Tongue (tissue), 2 donors: ENCODE data around the gene FBP1. TPM values are rescaled to one million over a fixed set of nuclear protein-coding genes. Genes with fewer than 3 reads are reported as not detected.

Experiments used
- DNase-seq: peaks from one replicate; pipeline ENCODE4 v3.0.0-alpha.2; 2015
- total RNA-seq: library from RNA; depleted of rRNA; stranded (reverse); fragments of >200 nt; gene quantifications from one replicate; pipeline ENCODE4 v1.2.3, GENCODE V29; 2014

Gene FBP1
- total RNA-seq, 1 donor from 2014 or later, result 4.4 TPM

DNA sequence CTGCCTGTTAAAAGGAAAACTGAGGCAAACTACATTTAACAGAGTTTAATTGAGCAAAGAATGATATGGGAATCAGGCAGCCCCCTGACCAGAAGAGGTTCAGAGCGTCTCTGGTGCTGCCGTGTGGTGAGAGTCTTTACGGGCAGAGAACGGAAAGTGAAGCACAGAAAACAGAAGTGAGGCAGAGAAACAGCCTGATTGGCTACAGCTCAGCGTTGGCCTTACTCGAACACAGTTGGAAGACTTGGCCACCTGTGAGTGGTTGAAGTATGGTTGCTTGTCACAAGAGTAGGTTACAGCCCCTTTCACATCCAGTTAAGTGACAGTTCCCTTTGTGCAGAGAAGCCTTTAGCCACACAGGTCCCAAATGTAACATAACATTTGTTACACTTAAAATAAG, 16.9 kb upstream of the FBP1 start:
- DNase-seq, result peak; percentile 83

DNA sequence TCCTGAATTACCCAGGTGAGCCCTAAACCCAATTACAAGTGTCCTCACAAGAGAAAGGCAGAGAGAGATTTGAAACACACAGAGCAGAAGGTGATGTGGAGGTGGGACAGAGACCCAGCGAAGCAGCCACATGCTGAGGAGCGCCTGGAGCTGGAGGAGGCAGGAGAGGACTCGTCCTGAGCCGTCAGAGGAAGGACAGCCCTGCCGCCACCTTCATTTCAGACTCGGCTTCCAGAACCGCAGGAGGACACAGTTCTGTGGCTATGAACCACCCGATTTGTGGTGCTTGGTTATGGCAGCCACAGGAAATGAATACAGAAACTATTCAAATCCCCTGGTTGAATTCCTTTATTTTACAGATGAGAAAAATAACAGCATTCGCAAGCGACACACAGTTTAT, 16.4 kb upstream of the FBP1 start:
- DNase-seq, result no peak

DNA sequence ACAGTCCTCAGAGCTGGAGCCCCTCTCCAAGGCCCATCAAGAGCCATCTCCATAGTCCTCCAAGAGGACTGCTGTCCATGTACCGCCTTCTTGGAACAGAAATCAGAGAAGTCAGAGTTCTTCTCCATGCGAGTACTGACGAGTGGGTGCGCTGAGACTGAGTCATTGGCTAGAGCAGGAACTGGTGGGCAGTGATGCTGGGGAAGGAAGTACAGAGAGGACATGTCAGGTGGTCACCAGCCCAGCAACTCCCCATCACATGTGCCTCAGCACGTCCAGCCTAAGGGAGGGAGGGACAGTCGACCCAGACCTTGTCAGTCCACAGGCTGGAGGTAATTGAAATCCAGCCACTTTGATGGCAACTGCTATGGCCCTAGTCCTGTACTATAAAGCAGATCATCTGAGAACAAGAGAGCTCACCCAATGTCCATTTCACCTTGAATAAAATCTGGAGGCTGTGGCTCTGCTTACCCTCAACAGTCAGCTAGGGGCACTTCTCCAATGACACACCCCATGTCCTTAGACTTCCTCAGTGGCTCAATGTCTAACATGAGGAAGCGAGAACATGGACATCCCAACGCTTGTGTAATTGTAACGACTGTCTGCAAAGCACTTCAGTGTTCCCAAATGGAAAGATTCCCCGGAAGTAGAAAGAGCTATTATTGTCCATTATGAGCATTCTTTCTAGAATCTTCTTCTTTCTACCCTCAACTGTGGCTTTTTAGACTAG, 15.0 kb upstream of the FBP1 start:
- no peak for DNase-seq

DNA sequence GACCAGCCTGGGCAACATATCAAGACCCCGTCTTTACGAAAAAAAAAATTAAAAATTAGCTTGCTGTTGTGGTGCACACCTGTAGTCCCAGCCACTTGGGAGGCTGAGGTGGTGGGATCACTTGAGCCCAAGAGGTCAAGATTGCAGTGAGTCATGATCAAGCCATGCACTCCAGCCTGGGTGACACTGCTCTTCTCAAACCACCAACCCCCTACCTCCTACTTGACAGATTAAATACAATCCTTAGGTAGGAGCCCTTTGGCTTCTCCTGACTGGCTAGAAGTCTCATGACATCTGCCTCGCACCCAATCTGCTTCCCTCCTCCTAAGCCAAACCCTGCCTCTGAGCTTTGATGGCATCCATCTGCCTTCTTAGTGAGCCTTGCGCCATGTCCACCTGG, 11.6 kb upstream of the FBP1 start:
- no peak for DNase-seq

DNA sequence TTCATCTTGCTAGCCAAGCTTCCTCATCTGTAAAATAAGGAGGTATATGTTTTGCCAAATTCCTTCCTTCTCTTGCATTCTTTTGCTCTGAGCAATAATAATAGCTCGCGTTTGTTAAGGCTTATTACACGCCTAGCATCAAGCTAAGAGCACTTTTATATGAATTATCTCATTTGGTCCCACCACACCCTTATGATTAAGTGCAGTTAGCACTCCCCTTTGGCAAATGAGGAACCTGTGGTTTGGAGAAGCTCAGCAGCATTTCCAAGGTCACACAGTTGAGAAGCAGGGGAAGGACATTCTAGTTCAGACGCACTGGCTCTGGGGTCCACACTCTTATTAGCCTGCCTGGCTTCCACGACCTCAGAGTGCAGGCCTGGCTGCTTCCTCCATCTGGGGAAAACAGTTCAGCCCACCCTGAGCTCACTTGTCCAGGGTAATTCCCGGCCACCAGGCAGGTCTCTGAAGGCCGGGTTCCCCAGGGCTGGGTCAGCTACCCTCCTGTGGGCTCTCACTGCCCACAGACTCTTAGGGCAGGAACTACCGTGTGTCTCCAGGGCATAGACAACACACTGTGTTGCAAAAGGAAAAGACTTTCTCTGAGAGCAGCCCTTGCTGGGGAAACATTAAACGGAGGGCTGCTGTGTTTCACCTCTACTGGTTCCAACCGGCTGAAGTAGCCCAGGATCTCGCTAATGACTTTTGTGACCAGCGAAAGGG, 9.9 kb upstream of the FBP1 start:
- DNase-seq, result no peak

DNA sequence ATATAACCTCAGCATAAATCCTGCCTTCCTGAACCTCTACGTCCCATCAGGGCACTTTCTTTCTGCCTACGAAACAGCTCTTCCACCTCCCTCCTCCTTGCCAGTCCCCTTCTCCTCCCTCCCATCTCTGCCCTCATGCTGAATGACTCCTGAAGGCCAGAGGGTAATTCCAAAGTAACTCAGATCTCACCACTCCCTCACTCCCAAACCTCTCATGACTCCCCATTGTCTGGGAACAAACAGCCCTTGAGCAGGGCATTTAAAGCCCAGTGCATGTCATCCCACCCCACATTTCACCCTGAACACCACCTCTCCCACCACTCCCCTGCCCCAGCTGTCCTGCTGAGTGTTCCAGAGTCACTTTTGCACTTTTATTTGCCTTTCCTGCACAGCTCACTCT, 8.9 kb upstream of the FBP1 start:
- DNase-seq, result no peak

DNA sequence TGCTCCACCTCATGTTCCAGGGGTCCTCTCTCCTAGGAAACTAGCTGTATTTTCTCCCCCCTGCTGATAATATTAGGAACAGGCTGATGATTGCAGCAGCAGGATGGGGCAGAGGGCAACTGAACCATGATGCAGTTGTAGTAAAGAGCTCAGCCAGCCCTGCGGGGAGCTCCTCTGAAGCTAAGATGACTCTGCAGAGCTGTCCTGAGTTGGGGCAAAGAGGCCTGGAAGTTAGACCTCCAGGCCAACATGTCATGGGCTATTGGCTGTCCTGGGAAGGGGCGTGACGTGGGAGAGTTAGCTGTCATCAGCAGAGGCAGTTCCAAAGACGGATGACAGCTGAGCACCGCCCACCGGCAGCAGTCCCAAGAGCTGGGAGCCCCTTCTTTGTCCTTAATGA, 6.6 kb upstream of the FBP1 start:
- peak; percentile 43 for DNase-seq

DNA sequence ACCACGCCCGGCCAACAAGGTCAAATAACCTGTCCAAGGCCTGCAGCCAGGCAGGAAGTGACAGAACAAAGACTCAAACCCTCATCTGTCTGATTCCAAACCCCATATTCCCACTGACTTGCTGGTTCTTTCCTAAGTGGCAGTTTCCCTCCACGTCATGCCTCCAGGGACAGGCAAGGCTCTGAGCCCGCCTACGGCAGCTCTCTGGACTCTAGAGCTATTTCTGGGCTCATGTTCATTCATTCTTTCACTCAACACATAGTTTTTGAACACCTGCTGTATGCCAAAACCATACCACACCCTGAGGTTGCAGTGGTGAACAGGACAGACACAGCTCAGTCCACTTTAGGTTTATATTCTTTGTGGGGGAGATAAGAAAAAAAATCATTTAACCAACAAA, 5.2 kb upstream of the FBP1 start:
- peak; percentile 38 for DNase-seq

DNA sequence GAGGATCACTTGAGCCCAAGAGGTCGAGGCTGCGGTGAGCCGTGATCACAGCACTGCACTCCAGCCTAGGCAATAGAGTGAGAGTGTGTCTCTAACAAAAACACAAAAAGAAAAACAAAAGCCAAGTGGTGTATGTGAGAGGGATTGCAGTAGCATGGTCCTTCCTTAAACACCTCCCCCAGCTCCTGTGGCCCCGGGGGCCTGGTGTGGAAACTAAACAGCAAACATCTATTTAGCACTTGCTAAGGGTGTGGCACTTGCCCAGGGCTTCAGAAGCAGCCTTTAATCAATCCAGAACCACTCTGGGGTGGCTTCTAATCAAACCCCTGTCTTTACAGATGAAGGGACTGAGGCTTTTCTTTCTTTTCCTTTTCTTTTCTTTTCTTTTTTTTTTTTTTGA, 4.4 kb upstream of the FBP1 start:
- DNase-seq, result no peak

DNA sequence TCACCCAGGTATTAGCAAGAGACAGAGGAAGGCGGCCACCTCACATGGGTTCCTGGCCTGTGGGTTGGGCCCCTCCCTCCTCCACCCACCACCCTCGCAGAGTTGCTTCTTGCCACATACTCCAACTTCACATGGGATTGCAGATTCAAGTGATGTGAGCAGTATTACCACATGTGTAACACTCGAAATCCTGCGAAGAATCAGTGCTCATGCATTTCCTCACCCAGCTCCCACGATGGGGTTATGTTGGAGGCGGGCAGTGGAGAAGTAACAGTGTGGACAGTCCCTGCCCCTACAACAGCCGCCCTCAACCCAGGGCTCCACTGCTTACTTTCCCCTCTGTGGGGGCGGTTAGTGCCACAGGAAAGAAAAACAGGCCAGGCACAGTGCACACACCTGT, 3.9 kb upstream of the FBP1 start:
- no peak for DNase-seq

DNA sequence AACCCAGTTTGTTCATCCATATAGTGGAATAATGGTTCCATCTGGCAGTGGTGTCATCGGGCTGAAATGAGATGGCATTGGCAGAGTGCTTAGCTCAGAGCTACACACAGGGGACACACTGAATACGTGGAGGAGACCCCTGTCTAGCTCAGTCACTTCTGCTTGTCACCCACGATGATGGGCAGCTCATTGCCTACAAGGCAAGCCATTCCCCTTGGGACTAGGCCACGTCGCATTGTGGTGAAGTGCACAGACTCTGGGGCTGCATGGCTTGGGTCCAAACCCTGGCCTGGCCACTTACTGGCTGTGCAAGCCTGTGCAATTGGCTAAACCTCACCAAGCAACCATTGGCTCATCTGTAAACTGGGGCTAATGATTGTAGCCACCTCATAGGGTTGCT, 3.2 kb upstream of the FBP1 start:
- DNase-seq, result no peak

DNA sequence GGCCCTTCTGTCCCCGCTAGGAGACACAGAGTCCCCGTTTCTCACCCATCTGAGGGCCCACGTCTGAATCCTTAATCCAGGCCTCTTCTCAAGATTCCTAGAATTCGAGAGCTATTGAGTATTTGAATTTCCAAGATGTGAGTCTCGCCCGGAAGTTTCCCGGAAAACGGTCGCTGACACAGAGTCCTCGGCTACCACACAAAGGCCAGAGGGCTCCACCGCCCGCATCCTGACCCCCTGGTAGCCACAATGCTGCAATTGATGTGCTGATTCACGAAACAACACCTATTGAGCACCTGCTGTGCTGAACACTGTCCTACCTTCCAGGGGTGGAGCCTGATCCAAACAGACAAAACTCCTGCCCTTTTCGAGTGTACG, 670 bp upstream of the FBP1 start:
- no peak for DNase-seq

DNA sequence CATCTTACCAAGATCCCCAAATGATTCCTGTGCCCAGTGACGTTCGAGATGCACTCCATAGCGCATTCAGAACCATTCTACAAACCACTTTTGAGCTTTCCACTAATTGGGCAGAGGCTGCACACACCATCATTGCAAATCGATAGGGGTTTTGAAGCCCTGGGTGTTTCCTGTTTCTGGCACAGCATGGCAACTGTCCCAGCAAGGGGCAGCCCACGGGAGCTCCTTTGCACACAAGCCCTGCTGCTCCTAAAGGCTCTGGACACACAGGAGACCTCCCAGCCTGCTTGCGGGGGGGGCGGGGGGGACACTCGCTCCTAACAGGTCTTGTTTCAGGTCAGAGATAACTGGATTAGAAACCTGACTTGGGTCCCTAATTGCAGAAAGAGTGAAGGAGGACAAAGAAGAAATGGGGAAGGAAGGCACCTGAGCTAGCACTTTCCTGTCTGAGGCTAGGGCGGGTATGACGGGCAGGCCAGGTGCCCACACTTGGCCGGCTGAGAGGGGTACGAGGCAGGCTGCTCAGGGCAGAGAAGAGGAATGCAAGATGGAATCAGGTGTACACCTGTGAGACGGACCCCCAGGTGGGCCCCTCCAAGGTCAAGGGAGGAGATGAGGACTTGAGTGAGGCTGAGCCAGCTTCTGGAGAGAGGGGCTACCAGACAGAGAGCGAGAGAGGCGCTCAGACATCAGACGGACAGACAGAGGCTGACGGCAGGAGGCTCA, 820 bp downstream of the FBP1 start:
- no peak for DNase-seq

DNA sequence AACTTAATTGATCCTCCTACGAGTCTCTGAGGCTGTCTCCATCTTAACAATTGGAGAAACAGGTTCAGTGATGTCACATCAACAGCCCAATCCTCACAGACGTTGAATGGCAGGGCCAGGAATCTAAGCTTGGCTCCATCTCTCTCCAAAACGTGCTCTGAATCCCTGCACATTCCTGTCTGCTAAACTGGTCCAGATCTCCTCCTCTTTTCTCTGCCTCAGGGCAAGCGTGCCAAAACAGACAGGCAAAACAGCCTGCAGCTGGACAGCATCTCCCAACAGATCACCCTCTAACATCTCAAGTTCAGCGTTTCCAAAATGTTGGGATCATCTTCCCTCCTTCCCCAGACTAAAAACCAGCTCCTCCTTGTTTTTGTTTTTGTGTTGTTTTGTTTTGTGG, 6.6 kb downstream of the FBP1 start:
- DNase-seq, result peak; percentile 60

DNA sequence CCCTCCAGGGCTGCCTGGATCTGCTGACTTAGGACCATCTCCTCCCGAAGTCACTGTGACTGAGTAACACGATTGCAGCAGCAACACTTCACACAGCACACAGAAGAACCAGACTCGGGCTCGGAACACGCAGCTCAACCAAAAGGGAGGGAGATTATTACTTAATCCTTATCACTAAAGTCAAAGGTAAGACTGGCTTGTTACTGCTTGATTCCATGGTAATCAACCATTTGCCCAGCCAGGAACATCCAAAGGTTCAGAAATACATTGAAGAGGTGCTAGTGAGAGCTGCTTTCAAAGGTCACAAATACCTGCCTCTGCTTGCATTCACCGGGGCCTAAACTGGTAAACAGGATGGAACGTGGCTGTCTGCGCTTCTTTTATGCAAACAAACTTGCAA, 7.7 kb downstream of the FBP1 start:
- no peak for DNase-seq

DNA sequence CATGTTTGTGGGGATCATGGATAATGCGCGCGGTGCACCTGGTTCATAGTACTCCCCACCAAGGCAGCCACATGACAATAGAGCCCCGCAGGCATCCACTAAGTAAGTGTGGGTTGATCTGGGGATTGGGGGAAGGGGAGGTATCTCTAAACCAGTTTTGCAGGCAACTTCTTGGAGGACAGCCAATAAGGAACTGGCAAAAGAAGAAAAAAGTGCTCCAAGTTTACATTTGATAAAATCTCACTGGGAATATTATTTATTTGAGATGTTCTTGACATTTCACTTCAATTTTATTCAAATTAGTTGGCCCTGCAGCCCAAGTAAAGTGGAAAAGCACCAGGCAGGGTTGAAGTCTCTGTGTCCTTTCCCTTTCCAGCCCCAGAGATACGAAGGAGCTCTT, 8.5 kb downstream of the FBP1 start:
- DNase-seq, result peak; percentile 66

DNA sequence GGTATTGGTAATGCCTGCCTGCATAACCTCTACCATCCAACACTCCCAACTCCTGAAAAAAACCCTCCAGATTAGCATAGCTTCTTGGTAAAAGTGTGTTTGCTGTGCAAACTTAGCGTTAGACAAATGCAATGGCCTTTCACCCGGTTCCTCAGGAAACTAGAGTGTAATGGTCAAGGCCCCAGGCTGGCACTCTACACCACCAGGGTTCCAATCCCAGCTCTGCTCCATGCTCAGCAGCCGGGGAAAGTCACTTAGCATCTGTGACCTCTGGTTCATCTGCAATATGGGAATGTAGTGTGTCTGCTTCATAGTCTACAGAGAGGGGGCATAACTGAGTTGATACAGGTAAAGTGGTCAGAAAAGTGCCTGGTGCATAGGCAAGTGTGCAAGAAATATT, 9.0 kb downstream of the FBP1 start:
- no peak for DNase-seq

DNA sequence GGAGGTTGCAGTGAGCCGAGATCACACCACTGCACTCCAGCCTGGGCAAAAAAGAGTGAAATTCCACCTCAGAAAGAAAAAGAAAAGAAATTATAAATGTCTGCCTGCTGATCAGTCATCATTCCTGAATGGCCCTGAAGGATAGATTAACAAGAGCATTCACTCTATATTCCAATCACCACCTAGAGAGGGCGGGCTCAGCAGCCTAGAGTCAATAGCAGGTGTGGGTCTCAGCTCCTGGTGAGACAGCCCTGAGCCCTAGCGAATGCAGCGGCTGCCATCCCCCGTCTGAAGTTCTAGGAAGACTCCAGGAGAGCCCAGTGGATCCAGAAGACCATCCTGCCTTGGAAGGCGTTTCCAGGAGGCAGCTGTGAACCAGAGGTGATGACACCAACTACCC, 12.0 kb downstream of the FBP1 start:
- DNase-seq, result no peak

DNA sequence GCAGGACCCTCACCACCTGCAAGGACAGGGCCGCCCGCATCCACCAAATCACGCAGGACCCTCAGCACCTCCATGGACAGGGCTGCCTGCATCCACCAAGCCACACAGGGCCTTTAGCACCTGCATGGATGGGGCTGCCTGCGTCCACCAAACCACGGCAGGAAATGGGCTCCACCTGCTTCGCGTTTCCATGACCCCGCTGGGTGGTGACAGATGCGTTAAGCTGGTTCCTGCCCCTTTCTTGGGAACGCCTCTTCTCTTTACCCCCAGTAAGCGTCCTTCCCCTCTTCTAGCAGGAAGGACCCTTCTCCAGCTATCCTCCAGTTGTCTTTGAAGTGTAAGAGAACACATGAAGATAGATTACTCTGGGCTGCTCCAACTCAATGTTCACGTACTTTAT, 13.5 kb downstream of the FBP1 start:
- no peak for DNase-seq

DNA sequence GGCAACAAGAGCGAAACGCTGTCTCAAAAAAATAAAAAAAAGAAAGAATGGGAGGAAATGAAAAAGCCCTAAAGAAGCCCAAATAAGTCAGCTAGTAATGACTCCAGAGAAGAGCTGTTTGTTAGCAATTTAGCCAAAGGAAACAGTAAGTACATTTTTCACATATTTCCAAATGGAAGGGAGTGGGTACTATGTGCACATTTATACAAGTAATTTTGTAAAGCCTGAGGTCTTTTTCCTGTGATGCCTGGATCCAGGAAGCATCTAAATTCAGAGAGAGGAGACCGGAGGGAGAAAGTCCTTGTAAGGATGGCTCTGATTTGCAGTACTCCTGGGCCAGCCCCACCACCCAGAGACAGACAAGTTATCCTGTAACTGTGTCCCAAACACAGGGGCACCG, 14.7 kb downstream of the FBP1 start:
- DNase-seq, result no peak

DNA sequence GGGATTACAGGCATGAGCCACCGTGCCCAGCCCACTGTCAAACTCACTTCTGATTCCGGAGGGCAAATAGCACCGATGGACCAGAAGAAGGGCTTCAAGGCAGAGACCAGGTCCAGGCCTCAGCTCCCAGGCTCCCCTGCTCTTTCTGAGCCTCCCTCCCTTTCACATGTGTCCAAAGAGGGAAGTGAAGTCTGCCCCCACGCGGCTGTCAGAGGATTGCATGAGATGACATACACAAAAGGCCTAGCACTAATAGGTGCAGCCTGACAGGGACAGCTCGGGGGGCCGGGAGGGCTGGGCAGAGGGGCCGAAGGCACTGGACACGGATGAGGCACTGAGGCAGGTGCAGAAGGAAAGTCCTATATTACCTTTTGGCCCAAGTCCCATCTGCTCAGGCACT, 16.1 kb downstream of the FBP1 start:
- DNase-seq, result peak; percentile 59

DNA sequence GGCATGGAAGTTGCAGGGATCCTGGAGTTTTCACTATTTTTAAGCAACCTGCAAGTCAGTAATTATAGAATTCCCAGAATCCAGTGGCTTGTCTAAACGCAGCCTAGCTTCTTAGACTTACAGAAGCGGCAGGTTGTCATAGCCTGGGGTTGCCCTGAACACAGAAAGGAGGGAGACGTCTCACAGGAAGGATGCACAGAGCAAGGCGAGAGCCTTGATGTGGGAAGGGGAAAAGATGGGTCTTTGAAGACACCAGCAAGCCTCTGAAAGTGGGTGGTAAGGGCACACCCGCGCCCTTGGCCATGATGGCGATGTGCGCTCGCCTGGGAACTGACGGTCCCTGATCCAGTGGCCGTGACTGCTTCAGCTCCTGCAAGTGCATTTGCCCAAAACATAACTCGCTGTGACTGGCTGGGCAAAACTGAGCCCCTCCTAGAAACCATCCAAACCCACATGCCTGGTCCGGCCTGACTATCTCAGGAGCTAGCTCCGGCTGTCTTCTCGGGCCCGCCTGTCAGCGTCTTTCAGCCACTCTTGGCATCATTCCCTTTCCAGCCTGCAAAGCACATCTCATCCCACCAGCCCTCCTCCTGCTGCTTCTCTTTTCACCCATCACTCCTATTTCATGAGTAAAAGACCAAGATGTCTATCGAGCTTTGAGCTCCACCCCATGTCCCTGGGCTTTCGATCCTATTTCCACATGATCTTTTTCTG, 17.1 kb downstream of the FBP1 start:
- DNase-seq, result peak; percentile 80

DNA sequence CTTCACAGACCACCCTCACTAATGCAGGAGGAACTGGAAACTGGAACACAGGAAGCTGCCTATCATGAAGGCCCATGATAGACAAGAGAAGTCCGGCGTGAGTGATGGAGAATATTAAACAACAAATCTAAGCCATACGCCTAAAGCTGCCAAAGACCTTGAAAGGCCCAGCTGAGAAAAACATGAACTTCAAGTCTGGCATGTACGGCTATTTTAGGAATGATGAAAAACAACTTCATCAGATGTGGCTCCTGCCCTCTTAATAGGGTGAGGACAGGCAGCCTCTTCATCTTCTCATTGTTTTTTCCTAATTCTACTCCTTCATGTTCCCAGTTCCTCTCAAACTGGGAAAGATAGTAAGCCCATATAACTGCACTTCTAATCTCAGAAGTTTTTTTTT, 20.3 kb downstream of the FBP1 start:
- no peak for DNase-seq
